ENCODE data around the gene GABBR2.

DNA sequence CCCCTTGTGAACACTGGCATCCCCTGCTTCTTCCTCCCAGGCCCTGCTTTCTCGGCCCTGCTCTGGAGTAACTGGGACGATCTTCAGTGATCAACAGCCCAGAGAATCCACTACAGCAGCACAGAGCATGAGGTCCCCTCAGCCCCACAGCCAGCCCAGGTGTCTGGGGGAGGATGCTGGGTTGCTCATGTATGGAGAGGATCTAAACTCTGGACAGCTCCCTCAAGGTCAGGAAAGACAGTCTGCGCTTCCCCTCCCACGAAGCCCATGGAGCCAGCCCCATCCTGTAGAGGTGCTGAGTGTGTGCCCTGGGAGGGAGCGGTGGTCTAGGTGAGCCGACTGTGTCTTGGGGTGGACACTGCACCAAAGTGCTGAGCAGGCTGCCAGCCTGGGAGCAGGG is 190.2 kb downstream of the GABBR2 start:
- TF ChIP-seq CTCF (IDR thresholded peaks at IDR 0.05) = no peak
- no peak for TF ChIP-seq POLR2A (IDR thresholded peaks at IDR 0.05)

Data from uterus (tissue), 2 donors.